Kidney (tissue), 14 donors: ENCODE measurements around the gene F2. TPM values are rescaled to one million over a fixed set of nuclear protein-coding genes. Genes with fewer than 3 reads are reported as not detected.

Experiments used
- DNase-seq, 5 donors: peaks; one replicate each; pipeline ENCODE4 v3.0.0-alpha.2; 2013 to 2020
- FAIRE-seq: peaks from 2 replicates; lab custom pipeline; 2012; peaks lifted over from hg19 to GRCh38; lab: Jason Lieb, UNC
- H3K27ac ChIP-seq, 2 donors: one replicate each; pipeline ENCODE4 v1.7.0; 2013; ENCODE audit warnings: low read depth in 2 of 2, low read length in 2 of 2, inconsistent platforms in 1 of 2
- H3K27me3 ChIP-seq: one replicate; pipeline ENCODE4 v1.7.1; 2013; ENCODE audit warnings: low read length, inconsistent platforms; ENCODE audit not compliant: control insufficient read depth, insufficient read depth
- H3K36me3 ChIP-seq, 3 donors: one replicate each; pipeline versions ENCODE4 v1.7.0 to v1.7.1; 2013; ENCODE audit warnings: low read length in 3 of 3, control low read depth in 1 of 3, inconsistent platforms in 1 of 3; ENCODE audit not compliant: insufficient read depth in 3 of 3, control insufficient read depth in 2 of 3
- H3K4me1 ChIP-seq, 3 donors: one replicate each; pipeline versions ENCODE4 v1.7.0 to v1.7.1; 2013; ENCODE audit warnings: low read length in 3 of 3, inconsistent platforms in 1 of 3, low read depth in 1 of 3; ENCODE audit not compliant: control insufficient read depth in 2 of 3, insufficient read depth in 2 of 3
- H3K4me3 ChIP-seq, 3 donors: one replicate each; pipeline versions ENCODE4 v1.7.0 to v1.8.1; 2013; ENCODE audit warnings: low read length in 3 of 3, control low read depth in 1 of 3, inconsistent platforms in 1 of 3
- H3K9ac ChIP-seq, 3 donors: one replicate each; pipeline versions ENCODE4 v1.7.0 to v1.7.1; 2013; ENCODE audit warnings: low read length in 3 of 3, control low read depth in 1 of 3, inconsistent platforms in 1 of 3
- H3K9me3 ChIP-seq, 3 donors: one replicate each; pipeline versions ENCODE4 v1.7.0 to v1.7.1; 2013; ENCODE audit warnings: low read length in 3 of 3, control low read depth in 1 of 3, inconsistent platforms in 1 of 3; ENCODE audit not compliant: control insufficient read depth in 2 of 3, insufficient read depth in 1 of 3
- intact Hi-C: fragments of 100-400 bp; cut with DNase I; formaldehyde crosslinking; loops from one replicate; pipeline ENCODE4 v1.11.1; 2022
- polyA plus RNA-seq: library from polyadenylated mRNA; stranded (reverse); fragments of 350-450 nt; fragmentation: Illumina TruSeq; extraction: RNeasy Lipid Tissue Mini Kit (QIAGEN cat#74804); gene quantifications from one replicate; pipeline ENCODE4 v1.2.3, GENCODE V29; 2014; ENCODE audit warnings: low read depth, low replicate concordance; ENCODE audit not compliant: insufficient read depth
- total RNA-seq: library from RNA; stranded (reverse); fragmentation: NEBNext Ultra II Directional; extraction: Animal tissue kit (Norgen Biotek cat#: 25700); gene quantifications from one replicate; pipeline ENCODE4 v1.2.1, GENCODE V29; 2021
- TF ChIP-seq, protein P1 (sequence below): IDR thresholded peaks from 3 replicates; pipeline ENCODE4 v1.5.1; 2012; ENCODE audit warnings: mild to moderate bottlenecking, moderate library complexity, borderline replicate concordance; ENCODE audit not compliant: insufficient read depth; ENCODE audit errors: extremely low read depth
- donor health status: control.
- donor health status: control.
- donor health status: control.
- donor health status: control.
- donor health status: control.
- donor health status: DM: yes; HTN: yes; CAD: no.
- donor health status: Normal renal cell carcinoma (clear cell type).

The F2 gene
- total and polyA plus RNA-seq, 2 donors from 2014 or later, result not detected

DNA sequence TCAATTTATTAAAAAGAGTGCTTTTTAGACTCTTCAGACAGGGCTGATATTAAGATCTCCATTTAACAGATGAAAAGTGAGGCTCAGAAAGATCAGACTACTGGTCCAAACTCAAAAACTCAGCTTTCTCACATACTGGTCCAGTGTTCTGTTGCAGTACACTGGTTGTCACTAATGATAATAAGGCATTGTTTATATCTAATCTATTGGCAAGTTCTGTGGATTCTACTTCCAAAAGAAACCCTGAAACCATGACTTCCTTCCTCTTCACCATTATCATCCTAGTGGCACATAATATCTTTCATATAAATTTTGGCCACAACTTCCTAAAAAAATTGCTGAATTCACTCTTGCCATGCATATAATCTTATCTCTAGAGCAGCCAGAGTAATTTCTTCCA lies 36.9 kb downstream of the F2 start:
- no peak overlapping the region for H3K9ac ChIP-seq
- H3K4me3 ChIP-seq, result no peak overlapping the region
- no peaks in the 10 kb centered on the region for H3K27me3 ChIP-seq
- intact Hi-C loops, result no loop called here
- FAIRE-seq, result no peak
- H3K36me3 ChIP-seq, result peaks cover 34 to 49% (median 42%) of the 10 kb centered on the region in 3 donors
- H3K4me1 ChIP-seq, result no peaks in the 10 kb centered on the region
- TF ChIP-seq, protein P1, sequence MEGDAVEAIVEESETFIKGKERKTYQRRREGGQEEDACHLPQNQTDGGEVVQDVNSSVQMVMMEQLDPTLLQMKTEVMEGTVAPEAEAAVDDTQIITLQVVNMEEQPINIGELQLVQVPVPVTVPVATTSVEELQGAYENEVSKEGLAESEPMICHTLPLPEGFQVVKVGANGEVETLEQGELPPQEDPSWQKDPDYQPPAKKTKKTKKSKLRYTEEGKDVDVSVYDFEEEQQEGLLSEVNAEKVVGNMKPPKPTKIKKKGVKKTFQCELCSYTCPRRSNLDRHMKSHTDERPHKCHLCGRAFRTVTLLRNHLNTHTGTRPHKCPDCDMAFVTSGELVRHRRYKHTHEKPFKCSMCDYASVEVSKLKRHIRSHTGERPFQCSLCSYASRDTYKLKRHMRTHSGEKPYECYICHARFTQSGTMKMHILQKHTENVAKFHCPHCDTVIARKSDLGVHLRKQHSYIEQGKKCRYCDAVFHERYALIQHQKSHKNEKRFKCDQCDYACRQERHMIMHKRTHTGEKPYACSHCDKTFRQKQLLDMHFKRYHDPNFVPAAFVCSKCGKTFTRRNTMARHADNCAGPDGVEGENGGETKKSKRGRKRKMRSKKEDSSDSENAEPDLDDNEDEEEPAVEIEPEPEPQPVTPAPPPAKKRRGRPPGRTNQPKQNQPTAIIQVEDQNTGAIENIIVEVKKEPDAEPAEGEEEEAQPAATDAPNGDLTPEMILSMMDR, result no peak
- H3K9me3 ChIP-seq, result no peaks in the 10 kb centered on the region
- DNase-seq, result no peak
- H3K27ac ChIP-seq, result no peak overlapping the region

DNA sequence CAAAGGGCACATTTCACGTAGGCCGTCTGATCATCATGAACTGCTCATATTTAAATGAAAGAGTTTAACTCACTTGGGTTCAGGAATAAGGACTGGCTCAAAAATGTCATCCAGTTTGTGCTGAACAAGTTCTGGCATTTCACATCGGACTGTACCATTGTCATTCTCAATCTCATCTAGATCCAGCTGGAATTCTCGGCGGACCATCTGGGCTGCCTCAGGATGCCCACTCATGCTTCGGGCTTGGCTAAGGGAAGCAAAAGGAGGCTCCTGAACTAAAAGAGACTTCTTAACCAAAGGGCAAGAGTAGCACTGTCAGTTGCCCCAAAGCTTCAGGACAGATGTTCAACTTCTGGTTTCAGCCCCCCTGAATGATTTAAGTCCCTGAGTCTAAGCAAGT lies 40.2 kb downstream of the F2 start:
- intact Hi-C loops, result no loop called here
- H3K36me3 ChIP-seq, result peaks cover 25 to 49% (median 40%) of the 10 kb centered on the region in 3 donors

DNA sequence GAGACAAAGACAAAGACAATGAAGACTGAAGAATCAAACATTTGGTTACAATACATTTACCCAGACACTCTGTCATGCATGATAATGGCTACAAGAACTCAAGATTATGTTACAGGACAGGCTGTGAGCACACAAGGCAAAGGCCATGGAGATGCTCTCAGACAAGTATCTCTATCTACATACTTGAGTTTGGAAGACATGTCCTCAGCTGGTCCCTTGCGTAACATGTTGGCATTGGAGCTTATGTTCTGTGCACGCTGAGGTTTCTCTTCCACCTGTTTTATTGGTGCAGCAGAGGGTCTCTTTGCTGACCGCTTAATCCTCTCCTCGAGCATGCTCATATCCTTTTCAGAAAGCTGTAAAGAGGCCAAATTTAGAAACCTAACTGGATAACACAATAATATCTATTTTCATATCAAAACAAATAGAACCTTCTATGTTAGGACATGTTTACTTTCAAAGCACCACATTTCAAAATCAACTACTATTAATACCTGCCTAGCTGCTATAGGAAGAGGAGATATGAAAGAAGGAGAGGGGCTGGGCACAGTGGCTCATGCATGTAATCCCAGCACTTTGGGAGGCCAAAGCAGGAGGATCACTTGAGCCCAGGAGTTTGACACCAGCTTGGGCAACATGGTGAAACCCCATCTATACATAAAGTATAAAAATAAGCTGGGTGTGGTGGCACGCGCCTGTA lies 41.6 kb downstream of the F2 start:
- H3K9me3 ChIP-seq, result no peaks in the 10 kb centered on the region
- no peaks in the 10 kb centered on the region for H3K4me1 ChIP-seq
- TF ChIP-seq, protein P1, result no peak
- no peak overlapping the region for H3K4me3 ChIP-seq
- intact Hi-C loops, result no loop called here
- no peak for DNase-seq
- no peak for FAIRE-seq
- H3K9ac ChIP-seq, result no peak overlapping the region
- H3K27ac ChIP-seq, result no peak overlapping the region
- no peaks in the 10 kb centered on the region for H3K27me3 ChIP-seq
- H3K36me3 ChIP-seq, result peaks cover 21 to 46% (median 35%) of the 10 kb centered on the region in 3 donors

More for the DNA sequence above, 40.2 kb downstream of the F2 start:
- Histone ChIP-seq H3K9ac (no peak overlapping the region), H3K9me3 (no peaks in the 10 kb centered on the region), H3K27me3 (no peaks in the 10 kb centered on the region), H3K4me3 (no peak overlapping the region), H3K27ac (no peak overlapping the region), H3K4me1 (no peaks in the 10 kb centered on the region)
- no peak for FAIRE-seq
- DNase-seq, result no peak
- TF ChIP-seq, protein P1, result no peak
